Measurements from ENCODE around the gene CST5.

The CST5 gene

DNA sequence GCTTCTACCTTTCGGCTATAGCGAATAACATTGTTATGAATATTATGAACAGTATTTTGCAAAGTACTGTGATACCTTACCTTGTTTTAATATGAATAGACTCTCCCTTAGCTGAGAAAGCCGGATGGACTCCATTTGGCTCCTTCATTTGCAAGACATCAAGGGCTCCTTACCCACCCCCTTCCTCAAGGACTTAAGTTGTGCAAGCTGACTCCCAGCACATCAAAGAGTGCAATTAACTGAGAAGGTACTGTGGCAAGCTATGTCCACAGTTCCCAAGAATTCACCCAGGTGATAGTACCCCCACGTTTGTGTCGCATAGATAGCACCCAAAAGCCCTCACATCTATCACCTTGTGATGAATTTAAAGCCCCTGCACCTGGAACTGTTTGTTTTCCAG lies 11.2 kb downstream of the CST5 start:
- TF ChIP-seq TAF1 (IDR thresholded peaks at IDR 0.05; ENCODE audit: borderline replicate concordance, insufficient read depth, low read length) = no peak
- TF ChIP-seq FOXP2 (optimal IDR thresholded peaks at IDR 0.05; ENCODE audit: borderline replicate concordance, extremely low read depth, extremely low read length, insufficient read depth) = no peak
- TF ChIP-seq POLR2AphosphoS5 (IDR thresholded peaks at IDR 0.05; ENCODE audit: low read depth, low read length) = no peak

DNA sequence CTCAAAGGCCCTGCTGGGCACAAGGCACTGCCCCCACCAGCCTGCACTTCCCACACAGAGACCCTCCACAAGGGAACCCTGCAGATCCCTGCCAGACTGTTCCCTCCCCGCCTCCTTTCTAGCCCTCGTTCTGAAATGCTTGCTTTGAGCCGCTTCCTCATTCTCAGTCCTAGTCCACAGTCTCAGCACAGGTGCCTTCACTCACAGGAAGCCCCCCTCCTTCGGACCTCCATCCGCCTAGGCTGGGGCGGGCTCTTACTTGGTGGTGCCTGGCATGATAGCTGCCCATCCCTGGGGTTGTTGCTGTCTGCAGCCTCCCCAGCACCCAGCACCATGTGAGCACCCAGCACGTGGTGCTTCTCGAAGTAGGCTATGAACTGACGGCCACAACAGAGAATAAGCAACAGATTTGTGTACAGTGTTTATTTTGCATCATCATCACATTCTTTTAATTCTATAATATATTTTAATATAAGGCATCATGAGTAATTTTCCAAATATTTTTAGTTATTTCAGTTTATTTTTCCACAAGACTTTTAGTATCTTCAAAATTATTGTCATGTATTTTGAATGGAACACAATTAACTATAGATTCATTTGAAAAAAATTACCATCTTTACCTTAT lies 12.3 kb downstream of the CST5 start:
- TF ChIP-seq, protein P1, sequence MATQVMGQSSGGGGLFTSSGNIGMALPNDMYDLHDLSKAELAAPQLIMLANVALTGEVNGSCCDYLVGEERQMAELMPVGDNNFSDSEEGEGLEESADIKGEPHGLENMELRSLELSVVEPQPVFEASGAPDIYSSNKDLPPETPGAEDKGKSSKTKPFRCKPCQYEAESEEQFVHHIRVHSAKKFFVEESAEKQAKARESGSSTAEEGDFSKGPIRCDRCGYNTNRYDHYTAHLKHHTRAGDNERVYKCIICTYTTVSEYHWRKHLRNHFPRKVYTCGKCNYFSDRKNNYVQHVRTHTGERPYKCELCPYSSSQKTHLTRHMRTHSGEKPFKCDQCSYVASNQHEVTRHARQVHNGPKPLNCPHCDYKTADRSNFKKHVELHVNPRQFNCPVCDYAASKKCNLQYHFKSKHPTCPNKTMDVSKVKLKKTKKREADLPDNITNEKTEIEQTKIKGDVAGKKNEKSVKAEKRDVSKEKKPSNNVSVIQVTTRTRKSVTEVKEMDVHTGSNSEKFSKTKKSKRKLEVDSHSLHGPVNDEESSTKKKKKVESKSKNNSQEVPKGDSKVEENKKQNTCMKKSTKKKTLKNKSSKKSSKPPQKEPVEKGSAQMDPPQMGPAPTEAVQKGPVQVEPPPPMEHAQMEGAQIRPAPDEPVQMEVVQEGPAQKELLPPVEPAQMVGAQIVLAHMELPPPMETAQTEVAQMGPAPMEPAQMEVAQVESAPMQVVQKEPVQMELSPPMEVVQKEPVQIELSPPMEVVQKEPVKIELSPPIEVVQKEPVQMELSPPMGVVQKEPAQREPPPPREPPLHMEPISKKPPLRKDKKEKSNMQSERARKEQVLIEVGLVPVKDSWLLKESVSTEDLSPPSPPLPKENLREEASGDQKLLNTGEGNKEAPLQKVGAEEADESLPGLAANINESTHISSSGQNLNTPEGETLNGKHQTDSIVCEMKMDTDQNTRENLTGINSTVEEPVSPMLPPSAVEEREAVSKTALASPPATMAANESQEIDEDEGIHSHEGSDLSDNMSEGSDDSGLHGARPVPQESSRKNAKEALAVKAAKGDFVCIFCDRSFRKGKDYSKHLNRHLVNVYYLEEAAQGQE (IDR thresholded peaks at IDR 0.05; ENCODE audit: insufficient read depth in 1 of 2, low read depth in 2 of 2, low read length in 2 of 2) = no peak
- no peak for TF ChIP-seq TAF1 (IDR thresholded peaks at IDR 0.05; ENCODE audit: borderline replicate concordance, insufficient read depth, low read length)
- no peak for TF ChIP-seq POLR2AphosphoS5 (IDR thresholded peaks at IDR 0.05; ENCODE audit: low read depth, low read length)
- TF ChIP-seq SIN3A (IDR thresholded peaks at IDR 0.05; ENCODE audit: borderline replicate concordance, insufficient read depth, low read length) = no peak
- no peak for TF ChIP-seq FOXP2 (optimal IDR thresholded peaks at IDR 0.05; ENCODE audit: borderline replicate concordance, extremely low read depth, extremely low read length, insufficient read depth)

DNA sequence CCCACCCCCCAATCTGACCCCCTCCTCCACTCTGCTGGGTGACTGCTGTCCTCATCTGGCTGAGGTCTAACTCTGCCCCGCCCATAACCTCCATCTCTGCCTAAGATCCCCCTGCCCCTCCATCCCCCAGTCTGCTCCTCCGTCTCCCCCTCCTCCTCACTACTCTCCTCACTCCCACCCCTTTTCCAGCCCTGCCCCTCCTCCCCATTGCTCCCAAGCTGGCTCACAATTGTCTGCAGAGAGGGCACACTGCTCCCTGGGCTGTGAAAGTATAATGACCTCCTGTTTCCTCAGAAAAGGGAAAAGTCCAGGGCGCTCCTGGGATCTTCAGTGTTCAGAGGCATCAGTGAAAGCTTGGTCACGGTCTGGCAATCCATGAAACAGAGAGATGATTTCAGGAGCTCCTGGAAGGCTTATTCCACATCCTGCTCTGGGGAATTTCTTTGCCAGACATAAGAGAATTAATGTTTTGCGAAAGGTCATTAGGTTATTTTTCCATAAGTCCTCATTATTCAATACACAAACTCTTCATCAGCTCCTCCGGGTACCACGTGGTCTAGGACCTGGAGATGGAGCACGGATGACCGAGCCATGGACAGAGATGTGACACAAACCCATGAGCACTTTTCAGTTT lies 21.5 kb downstream of the CST5 start:
- TF ChIP-seq FOXP2 (optimal IDR thresholded peaks at IDR 0.05; ENCODE audit: borderline replicate concordance, extremely low read depth, extremely low read length, insufficient read depth) (no peak), SIN3A (IDR thresholded peaks at IDR 0.05; ENCODE audit: borderline replicate concordance, insufficient read depth, low read length) (no peak), POLR2AphosphoS5 (IDR thresholded peaks at IDR 0.05; ENCODE audit: low read depth, low read length) (no peak), TAF1 (IDR thresholded peaks at IDR 0.05; ENCODE audit: borderline replicate concordance, insufficient read depth, low read length) (no peak)
- TF ChIP-seq, protein P1 (IDR thresholded peaks at IDR 0.05; ENCODE audit: insufficient read depth in 1 of 2, low read depth in 2 of 2, low read length in 2 of 2) = no peak

DNA sequence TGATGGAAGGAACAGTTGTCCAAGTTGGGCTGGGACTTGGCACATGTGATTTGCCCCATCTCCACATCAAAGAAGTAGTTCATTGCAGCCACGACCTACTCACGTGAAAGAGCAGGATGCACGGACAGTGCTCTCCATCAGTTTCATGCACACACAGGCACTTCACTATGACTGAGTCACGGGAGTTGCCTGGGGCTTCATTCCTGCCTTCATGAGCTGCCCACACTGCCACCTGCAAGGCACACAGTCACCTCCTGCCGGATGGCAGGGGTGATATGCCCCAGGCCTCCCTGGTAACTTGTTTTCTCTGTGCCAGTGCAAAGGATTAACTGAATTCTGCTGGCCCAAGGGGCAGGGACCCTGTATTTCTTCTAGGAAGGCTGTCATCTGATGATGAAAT lies 22.8 kb downstream of the CST5 start:
- TF ChIP-seq TAF1 (IDR thresholded peaks at IDR 0.05; ENCODE audit: borderline replicate concordance, insufficient read depth, low read length) (no peak), POLR2AphosphoS5 (IDR thresholded peaks at IDR 0.05; ENCODE audit: low read depth, low read length) (no peak)

DNA sequence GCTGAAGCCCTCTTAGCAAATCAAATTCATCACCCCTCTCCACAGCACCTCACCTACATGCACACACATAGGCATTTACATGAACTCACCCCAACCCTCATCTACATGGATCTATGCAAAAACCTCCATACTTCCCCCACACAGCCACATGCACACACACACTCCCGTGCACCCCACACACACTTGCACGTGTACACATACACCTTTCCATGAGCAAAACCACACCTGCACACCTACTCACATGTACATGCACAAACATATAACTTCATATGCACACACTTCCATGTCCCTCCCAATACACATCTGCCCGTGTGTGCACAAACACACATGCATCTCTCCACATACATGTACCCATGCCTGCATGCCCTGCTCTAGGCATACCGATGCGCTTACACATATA lies 23.3 kb downstream of the CST5 start:
- TF ChIP-seq SIN3A (IDR thresholded peaks at IDR 0.05; ENCODE audit: borderline replicate concordance, insufficient read depth, low read length) (no peak), POLR2AphosphoS5 (IDR thresholded peaks at IDR 0.05; ENCODE audit: low read depth, low read length) (no peak), FOXP2 (optimal IDR thresholded peaks at IDR 0.05; ENCODE audit: borderline replicate concordance, extremely low read depth, extremely low read length, insufficient read depth) (no peak), TAF1 (IDR thresholded peaks at IDR 0.05; ENCODE audit: borderline replicate concordance, insufficient read depth, low read length) (no peak)
- TF ChIP-seq, protein P1 (IDR thresholded peaks at IDR 0.05; ENCODE audit: insufficient read depth in 1 of 2, low read depth in 2 of 2, low read length in 2 of 2) = no peak

DNA sequence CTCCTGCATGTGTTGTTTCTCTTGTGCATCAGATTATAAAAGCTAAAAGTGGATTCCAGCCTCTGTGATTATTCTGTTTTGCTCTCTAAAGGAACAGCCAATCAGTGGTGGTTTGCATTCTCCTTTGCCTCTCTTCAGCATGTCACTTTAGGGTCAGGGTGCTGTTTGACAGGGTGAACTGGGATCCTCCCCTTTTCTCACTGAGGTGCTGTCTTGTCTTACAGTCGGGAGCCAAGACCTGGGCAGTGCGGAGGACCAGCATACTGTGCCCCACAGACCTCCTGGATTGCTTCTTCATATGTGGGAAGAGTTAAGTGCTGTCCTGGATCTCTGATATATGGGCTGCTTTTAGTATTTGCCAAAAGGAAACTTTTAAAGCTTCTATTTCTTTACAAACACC lies 37.9 kb downstream of the CST5 start:
- TF ChIP-seq SIN3A (IDR thresholded peaks at IDR 0.05; ENCODE audit: borderline replicate concordance, insufficient read depth, low read length) (no peak), TAF1 (IDR thresholded peaks at IDR 0.05; ENCODE audit: borderline replicate concordance, insufficient read depth, low read length) (no peak), POLR2AphosphoS5 (IDR thresholded peaks at IDR 0.05; ENCODE audit: low read depth, low read length) (no peak), FOXP2 (optimal IDR thresholded peaks at IDR 0.05; ENCODE audit: borderline replicate concordance, extremely low read depth, extremely low read length, insufficient read depth) (no peak)
- TF ChIP-seq, protein P1 (IDR thresholded peaks at IDR 0.05; ENCODE audit: insufficient read depth in 1 of 2, low read depth in 2 of 2, low read length in 2 of 2) = no peak

All from PFSK-1 (cell line).